Lower lobe of right lung (tissue), 2 donors: ENCODE data around the gene YPEL5. TPM values are rescaled to one million over a fixed set of nuclear protein-coding genes. Genes with fewer than 3 reads are reported as not detected.

ENCODE experiments used
- ATAC-seq, 2 donors: fragments of 200-7000 bp; cut with Tn5 transposase; one replicate each; pipeline ENCODE4 v1.9.1; 2020 to 2022; ENCODE audit warnings: mild to moderate bottlenecking in 2 of 2, moderate library complexity in 2 of 2
- DNase-seq: peaks from one replicate; pipeline ENCODE4 v3.0.0-alpha.2; 2020
- H3K27ac ChIP-seq: fragments of 200-600 bp; one replicate; pipeline ENCODE4 v1.8.0; 2022
- H3K27me3 ChIP-seq: fragments of 200-600 bp; one replicate; pipeline ENCODE4 v1.8.0; 2022; ENCODE audit warnings: low read depth
- H3K36me3 ChIP-seq: fragments of 200-600 bp; one replicate; pipeline ENCODE4 v1.8.0; 2022; ENCODE audit warnings: mild to moderate bottlenecking
- H3K4me1 ChIP-seq: fragments of 200-600 bp; one replicate; pipeline ENCODE4 v1.8.0; 2022
- H3K4me3 ChIP-seq: fragments of 200-600 bp; one replicate; pipeline ENCODE4 v1.8.0; 2022; ENCODE audit warnings: mild to moderate bottlenecking
- H3K9me3 ChIP-seq: fragments of 200-600 bp; one replicate; pipeline ENCODE4 v1.8.0; 2022
- CTCF ChIP-seq: fragments of 200-600 bp; IDR thresholded peaks from one replicate; pipeline ENCODE4 v1.8.0; 2022; ENCODE audit warnings: antibody characterized with exemption, mild to moderate bottlenecking
- intact Hi-C: fragments of 100-400 bp; cut with DNase I; formaldehyde crosslinking; loops from one replicate; pipeline ENCODE4 v1.11.0; 2022
- total RNA-seq: library from RNA; stranded (reverse); fragmentation: NEBNext Ultra II Directional; extraction: Animal tissue kit (Norgen Biotek cat#: 25700); gene quantifications from one replicate; pipeline ENCODE4 v1.2.1, GENCODE V29; 2021
- donor health status: DM: no; HTN: yes; CAD: no; lungs with severe emphysema.

The YPEL5 gene
- total RNA-seq, 1 donor from 2014 or later: 98.0 TPM

- Histone ChIP-seq H3K27me3 (no peaks in the 10 kb centered on the region), H3K4me1 (peaks cover 61% of the 10 kb centered on the region), H3K9me3 (no peaks in the 10 kb centered on the region), H3K36me3 (peaks cover 8% of the 10 kb centered on the region), H3K27ac (peak overlapping the region; percentile 99), H3K4me3 (peak overlapping the region; percentile 82)
- intact Hi-C loops: no loop called here
- DNase-seq (no peak), ATAC-seq (no peak)
- no peak for TF ChIP-seq CTCF
Measured at GRCh38 chr2:30148850-30149249, 2.0 kb downstream of the YPEL5 start.

DNA sequence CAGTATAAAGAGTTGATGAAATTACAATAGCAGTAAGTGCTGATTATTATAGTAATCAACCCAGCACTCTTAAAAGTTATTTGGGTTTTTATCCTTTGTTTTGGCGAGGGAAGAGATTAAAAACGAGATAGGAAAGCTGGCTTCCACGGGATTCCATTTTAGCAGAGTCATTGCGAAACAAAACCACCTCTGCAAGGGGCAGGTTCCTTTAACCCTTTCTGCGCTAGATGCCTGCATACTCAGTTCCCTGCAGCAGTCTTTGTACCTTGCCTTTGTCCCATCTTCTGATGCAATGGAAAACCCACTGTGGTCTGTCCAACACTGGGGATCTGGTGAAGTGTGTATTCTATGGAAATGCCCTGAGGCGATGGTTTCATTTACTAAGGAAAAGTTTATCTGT, 2.7 kb downstream of the YPEL5 start:
- H3K4me3 ChIP-seq: peak overlapping the region; percentile 7
- no peaks in the 10 kb centered on the region for H3K27me3 ChIP-seq
- no peaks in the 10 kb centered on the region for H3K9me3 ChIP-seq
- DNase-seq (no peak), ATAC-seq (no peak)
- peaks cover 68% of the 10 kb centered on the region for H3K4me1 ChIP-seq
- intact Hi-C loops: no loop called here
- H3K36me3 ChIP-seq: peaks cover 14% of the 10 kb centered on the region
- H3K27ac ChIP-seq: peak overlapping the region; percentile 99
- TF ChIP-seq CTCF: no peak

- no peak for TF ChIP-seq CTCF
- Histone ChIP-seq H3K4me1 (peaks cover 72% of the 10 kb centered on the region), H3K36me3 (peaks cover 18% of the 10 kb centered on the region), H3K27ac (peak overlapping the region; percentile 99), H3K27me3 (no peaks in the 10 kb centered on the region), H3K4me3 (peak overlapping the region; percentile 7), H3K9me3 (no peaks in the 10 kb centered on the region)
- intact Hi-C loops: no loop called here
- ATAC-seq: no peak
- no peak for DNase-seq
Measured at GRCh38 chr2:30149976-30150375, 3.2 kb downstream of the YPEL5 start.

- Histone ChIP-seq H3K4me1 (peaks cover 77% of the 10 kb centered on the region), H3K9me3 (no peaks in the 10 kb centered on the region), H3K36me3 (peaks cover 22% of the 10 kb centered on the region), H3K27me3 (no peaks in the 10 kb centered on the region), H3K27ac (no peak overlapping the region), H3K4me3 (no peak overlapping the region)
- intact Hi-C loops: no loop called here
- DNase-seq (no peak), ATAC-seq (no peak)
- TF ChIP-seq CTCF: no peak
Measured at GRCh38 chr2:30150786-30151185, 4.0 kb downstream of the YPEL5 start.

- intact Hi-C loops: no loop called here
- peaks cover 75% of the 10 kb centered on the region for H3K4me1 ChIP-seq
- no peak for TF ChIP-seq CTCF
Measured at GRCh38 chr2:30152385-30152784, 5.6 kb downstream of the YPEL5 start.

GRCh38 chr2:30155202-30155601, 8.4 kb downstream of the YPEL5 start:
- Histone ChIP-seq H3K27me3 (no peaks in the 10 kb centered on the region), H3K4me3 (no peak overlapping the region), H3K4me1 (peaks cover 52% of the 10 kb centered on the region), H3K9me3 (no peaks in the 10 kb centered on the region), H3K27ac (no peak overlapping the region), H3K36me3 (peaks cover 66% of the 10 kb centered on the region)
- ATAC-seq (no peak), DNase-seq (no peak)
- intact Hi-C loops: no loop called here
- no peak for TF ChIP-seq CTCF

More at GRCh38 chr2:30152385-30152784, 5.6 kb downstream of the YPEL5 start:
- Histone ChIP-seq H3K9me3 (no peaks in the 10 kb centered on the region), H3K27me3 (no peaks in the 10 kb centered on the region), H3K4me3 (no peak overlapping the region), H3K27ac (no peak overlapping the region), H3K36me3 (peaks cover 38% of the 10 kb centered on the region)
- ATAC-seq (no peak), DNase-seq (no peak)
